C4-2B (cell line): Measurements from ENCODE around the gene PREX1.

Source experiments
- ZFX ChIP-seq: fragments of 450-650 bp; IDR thresholded peaks from 2 replicates; pipeline ENCODE4 v1.6.1; 2017
- TF ChIP-seq, protein P1 (sequence below): fragments of 450-650 bp; conservative IDR thresholded peaks from 2 replicates; pipeline ENCODE4 v1.5.1; 2017; ENCODE audit warnings: mild to moderate bottlenecking

DNA sequence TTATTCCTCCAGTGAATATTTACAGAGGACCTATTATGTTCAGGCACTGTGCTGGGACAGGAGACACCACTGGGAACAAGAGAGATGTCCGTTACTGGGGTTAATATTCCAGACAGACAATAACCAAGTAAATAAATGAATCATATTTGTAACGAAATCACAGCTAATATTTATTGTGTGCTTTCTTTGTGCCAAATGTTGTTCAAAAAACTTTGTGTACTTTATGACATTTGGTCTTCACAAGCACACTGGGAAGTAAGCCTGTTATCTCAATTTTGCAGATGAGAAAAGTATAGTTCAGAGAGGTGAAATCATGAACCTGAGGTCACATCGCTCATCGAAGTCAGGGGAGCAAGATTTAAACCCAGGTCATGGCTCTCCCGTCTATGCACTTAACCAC lies 36.5 kb upstream of the PREX1 start:
- TF ChIP-seq, protein P1, sequence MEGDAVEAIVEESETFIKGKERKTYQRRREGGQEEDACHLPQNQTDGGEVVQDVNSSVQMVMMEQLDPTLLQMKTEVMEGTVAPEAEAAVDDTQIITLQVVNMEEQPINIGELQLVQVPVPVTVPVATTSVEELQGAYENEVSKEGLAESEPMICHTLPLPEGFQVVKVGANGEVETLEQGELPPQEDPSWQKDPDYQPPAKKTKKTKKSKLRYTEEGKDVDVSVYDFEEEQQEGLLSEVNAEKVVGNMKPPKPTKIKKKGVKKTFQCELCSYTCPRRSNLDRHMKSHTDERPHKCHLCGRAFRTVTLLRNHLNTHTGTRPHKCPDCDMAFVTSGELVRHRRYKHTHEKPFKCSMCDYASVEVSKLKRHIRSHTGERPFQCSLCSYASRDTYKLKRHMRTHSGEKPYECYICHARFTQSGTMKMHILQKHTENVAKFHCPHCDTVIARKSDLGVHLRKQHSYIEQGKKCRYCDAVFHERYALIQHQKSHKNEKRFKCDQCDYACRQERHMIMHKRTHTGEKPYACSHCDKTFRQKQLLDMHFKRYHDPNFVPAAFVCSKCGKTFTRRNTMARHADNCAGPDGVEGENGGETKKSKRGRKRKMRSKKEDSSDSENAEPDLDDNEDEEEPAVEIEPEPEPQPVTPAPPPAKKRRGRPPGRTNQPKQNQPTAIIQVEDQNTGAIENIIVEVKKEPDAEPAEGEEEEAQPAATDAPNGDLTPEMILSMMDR, result no peak
- TF ChIP-seq ZFX, result no peak
